ENCODE measurements around the gene RAI2. TPM values are rescaled to one million over a fixed set of nuclear protein-coding genes. Genes with fewer than 3 reads are reported as not detected.

Gene RAI2
- total RNA-seq, 1 donor from 2014 or later = 32.1 TPM

- no peaks in the 10 kb centered on the region for H3K36me3 ChIP-seq
- no peaks in the 10 kb centered on the region for H3K9me3 ChIP-seq
- H3K4me3 ChIP-seq = no peak overlapping the region
- ATAC-seq (no peak), DNase-seq (no peak)
- intact Hi-C loops (cut with DNase I) = no loop called here
- no peaks in the 10 kb centered on the region for H3K27me3 ChIP-seq
- TF ChIP-seq CTCF (IDR thresholded peaks at IDR 0.05) = no peak
- H3K4me1 ChIP-seq = peaks cover 2% of the 10 kb centered on the region
- H3K27ac ChIP-seq = no peak overlapping the region
Measured at GRCh38 chrX:17813277-17813676, 47.8 kb downstream of the RAI2 start.

DNA sequence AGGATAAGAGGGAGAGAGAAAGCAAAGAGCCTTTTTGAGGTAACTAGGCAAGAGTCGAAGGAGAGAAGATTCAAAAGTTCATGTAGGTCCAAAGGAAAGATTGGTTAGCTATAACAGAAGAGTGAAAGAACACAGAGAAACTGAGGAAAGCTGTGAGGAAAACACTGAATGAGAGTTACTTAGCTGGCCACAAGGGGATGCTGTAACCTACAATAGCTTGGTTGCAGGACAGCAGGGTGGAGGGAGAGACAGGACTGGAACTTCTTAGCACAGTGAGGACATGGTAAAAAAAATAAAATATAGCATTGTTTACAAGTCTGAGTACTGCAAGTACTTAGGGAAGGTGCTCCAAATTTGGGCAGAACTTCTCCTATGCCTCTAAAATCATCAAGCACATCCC, 48.3 kb downstream of the RAI2 start:
- peak; percentile 57 for TF ChIP-seq CTCF (IDR thresholded peaks at IDR 0.05)
- no peaks in the 10 kb centered on the region for H3K36me3 ChIP-seq

DNA sequence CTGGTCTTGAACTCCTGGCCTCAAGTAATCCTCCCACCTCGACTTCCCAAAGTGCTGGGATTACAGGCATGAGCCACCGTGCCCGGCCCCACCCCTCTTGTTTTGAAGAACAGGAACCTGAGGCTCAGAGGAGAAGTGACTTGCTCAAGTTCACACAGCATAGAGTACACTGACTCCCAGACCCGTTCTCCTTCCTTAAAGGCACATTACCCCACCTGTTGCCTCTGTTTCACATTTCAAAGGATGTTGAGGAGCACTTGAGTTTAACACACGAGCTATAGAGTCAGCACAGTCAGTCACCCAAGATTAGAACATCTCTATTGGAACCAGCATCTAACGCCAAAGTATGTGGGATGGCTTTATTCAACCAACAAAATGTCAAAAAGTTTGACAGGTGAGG, 51.1 kb downstream of the RAI2 start:
- no peak for DNase-seq
- ATAC-seq = no peak
- no peaks in the 10 kb centered on the region for H3K36me3 ChIP-seq
- H3K27me3 ChIP-seq = no peaks in the 10 kb centered on the region
- no peaks in the 10 kb centered on the region for H3K9me3 ChIP-seq
- H3K4me3 ChIP-seq = no peak overlapping the region
- H3K4me1 ChIP-seq = peaks cover 2% of the 10 kb centered on the region
- H3K27ac ChIP-seq = no peak overlapping the region
- intact Hi-C loops (cut with DNase I) = no loop called here
- no peak for TF ChIP-seq CTCF (IDR thresholded peaks at IDR 0.05)

More for the DNA sequence above, 48.3 kb downstream of the RAI2 start:
- intact Hi-C loops (cut with DNase I) = no loop called here
- Histone ChIP-seq H3K4me1 (peaks cover 2% of the 10 kb centered on the region), H3K27ac (no peak overlapping the region), H3K4me3 (no peak overlapping the region), H3K9me3 (no peaks in the 10 kb centered on the region), H3K27me3 (no peaks in the 10 kb centered on the region)
- ATAC-seq (peak; percentile 56), DNase-seq (no peak)

GRCh38 chrX:17809273-17809672, 51.8 kb downstream of the RAI2 start:
- no peaks in the 10 kb centered on the region for H3K36me3 ChIP-seq
- ATAC-seq (no peak), DNase-seq (no peak)
- intact Hi-C loops (cut with DNase I) = no loop called here
- H3K27ac ChIP-seq = no peak overlapping the region
- TF ChIP-seq CTCF (IDR thresholded peaks at IDR 0.05) = no peak
- H3K27me3 ChIP-seq = no peaks in the 10 kb centered on the region
- no peak overlapping the region for H3K4me3 ChIP-seq
- H3K4me1 ChIP-seq = peaks cover 2% of the 10 kb centered on the region
- no peaks in the 10 kb centered on the region for H3K9me3 ChIP-seq

GRCh38 chrX:17805120-17805519, 56.0 kb downstream of the RAI2 start:
- Histone ChIP-seq H3K27ac (no peak overlapping the region), H3K4me3 (no peak overlapping the region), H3K27me3 (no peaks in the 10 kb centered on the region), H3K36me3 (no peaks in the 10 kb centered on the region), H3K4me1 (no peaks in the 10 kb centered on the region), H3K9me3 (no peaks in the 10 kb centered on the region)
- no peak for DNase-seq
- ATAC-seq = no peak
- TF ChIP-seq CTCF (IDR thresholded peaks at IDR 0.05) = no peak
- intact Hi-C loops (cut with DNase I) = no loop called here

DNA sequence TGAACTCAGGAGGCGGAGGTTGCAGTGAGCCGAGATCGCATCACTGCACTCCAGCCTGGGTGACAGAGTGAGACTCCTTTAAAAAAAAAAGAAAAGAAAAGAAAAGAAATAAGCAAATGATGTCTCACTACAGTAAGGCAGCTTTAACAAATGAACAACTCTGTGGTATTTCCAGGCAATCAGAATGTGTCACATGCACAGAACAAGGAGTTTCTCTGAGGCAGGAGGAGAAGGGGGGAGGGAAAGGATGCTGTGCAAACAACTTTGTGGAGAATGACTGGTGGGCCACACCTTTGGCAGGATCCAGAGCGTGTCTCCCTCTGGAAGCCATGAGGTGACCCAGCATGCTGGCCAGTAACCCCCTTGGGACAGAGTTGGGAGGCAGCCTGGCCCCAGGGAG, 57.6 kb downstream of the RAI2 start:
- ATAC-seq (no peak), DNase-seq (no peak)
- Histone ChIP-seq H3K27ac (no peak overlapping the region), H3K4me1 (no peaks in the 10 kb centered on the region), H3K36me3 (no peaks in the 10 kb centered on the region), H3K4me3 (no peak overlapping the region), H3K9me3 (no peaks in the 10 kb centered on the region), H3K27me3 (no peaks in the 10 kb centered on the region)
- intact Hi-C loops (cut with DNase I) = no loop called here
- TF ChIP-seq CTCF (IDR thresholded peaks at IDR 0.05) = no peak

Measured in upper lobe of right lung (tissue), 1 donor.